Measurements from ENCODE around the gene IPO7. TPM values are rescaled to one million over a fixed set of nuclear protein-coding genes. Genes with fewer than 3 reads are reported as not detected.

Gene IPO7
- 177 TPM for total RNA-seq

DNA sequence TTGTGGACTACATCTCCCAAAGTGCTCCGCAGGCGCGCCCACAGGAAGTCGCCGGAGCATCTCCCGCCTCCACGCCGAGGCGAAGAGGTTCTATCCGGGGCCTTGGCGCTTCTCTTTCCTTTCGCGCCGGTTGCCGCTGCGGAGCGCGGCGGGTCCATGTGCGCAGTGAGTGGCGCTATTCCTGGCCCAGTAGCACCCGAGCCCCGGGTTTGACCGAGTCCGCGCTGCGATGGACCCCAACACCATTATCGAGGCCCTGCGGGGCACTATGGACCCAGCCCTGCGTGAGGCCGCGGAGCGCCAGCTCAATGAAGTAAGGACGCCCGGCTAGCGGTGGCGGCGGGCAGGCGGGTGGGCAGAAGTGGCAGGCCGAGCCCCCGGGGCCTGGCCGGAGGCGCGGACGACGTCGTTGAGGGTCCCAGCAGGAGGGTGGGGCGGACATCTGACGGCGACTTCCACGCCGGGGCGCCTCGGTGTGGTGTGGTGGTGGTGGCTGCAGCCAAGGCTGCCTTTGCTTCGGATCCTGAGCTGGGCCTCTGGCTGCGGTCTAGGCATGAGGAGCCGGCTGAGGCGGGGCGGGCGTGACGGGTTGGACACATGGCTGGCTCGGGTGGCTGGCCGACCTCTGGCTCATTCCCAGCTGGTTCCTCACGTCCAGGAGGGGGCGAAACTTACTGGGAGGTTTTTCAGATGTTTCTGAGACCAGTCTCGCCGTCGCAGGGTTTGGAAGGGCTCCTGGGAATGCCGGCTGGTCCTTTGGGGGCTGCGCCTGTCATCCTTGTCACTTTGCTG lies at the start of gene IPO7:
IPO7 (plus strand) TSS at position 118 of the 792 bp plus-strand sequence; CDS start at position 230, 112 bp downstream.

DNA sequence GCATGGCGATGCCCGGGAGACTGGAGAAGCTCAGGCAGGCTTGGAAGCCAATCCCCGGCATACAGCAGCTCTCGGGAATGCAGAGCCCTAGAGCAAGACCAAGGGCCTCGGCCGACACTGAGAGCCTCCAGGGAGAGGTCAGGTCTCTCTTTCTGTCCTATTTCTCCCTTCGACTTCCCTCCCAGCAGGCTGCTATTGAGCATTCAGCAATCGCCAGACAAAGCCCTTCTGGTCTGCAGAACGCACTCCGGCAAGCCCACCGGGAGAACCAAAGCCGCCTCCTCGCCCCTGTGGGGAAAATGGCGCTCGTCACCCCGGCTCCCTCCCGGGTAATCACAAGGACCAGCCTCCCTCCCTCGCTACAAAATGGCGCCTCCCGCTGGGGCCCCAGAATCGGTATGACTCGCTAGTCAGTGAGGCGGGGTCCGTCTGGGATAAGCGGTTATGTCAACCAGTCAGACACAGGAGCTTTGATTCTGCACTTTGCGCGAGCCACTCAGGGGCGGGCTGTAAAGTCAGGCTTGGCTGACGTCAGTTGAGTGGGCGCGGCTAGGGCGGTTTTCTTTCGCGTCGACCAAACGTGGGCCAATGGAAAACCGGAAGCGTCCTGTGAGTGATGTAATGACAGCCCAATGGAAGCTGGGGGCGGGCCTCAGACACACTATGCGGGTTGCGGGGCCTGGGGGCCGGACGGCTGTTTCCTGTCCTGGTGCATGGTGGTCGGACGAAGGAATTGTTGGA lies 76.0 kb downstream of the IPO7 start, which contains the start of gene ZNF143:
ZNF143 (plus strand) TSS at position 691 of the 741 bp plus-strand sequence. CDS start 10,297 bp downstream, outside the sequence.

Other genes starting within 250 kb of the IPO7 start
- 175 TPM for gene DENND5A, start 119.3 kb upstream of the IPO7 start, total RNA-seq
- 42.6 TPM for gene TMEM41B, start 70.1 kb upstream of the IPO7 start, total RNA-seq
- 49.5 TPM for gene ZNF143, start 76.4 kb downstream of the IPO7 start, total RNA-seq
- gene WEE1, start 189.0 kb downstream of the IPO7 start, total RNA-seq, result 55.0 TPM

Measured in camera-type eye (tissue), 1 donor.